SK-N-SH treated with all-trans-retinoic acid at 6 μM for 48 hours (cell line): ENCODE results near the gene PAX3.

Experiments
- ARNTL ChIP-seq: fragments of 450-650 bp; formaldehyde crosslinking; IDR thresholded peaks from 2 replicates; pipeline ENCODE4 v1.5.0; 2020; ENCODE audit warnings: low read depth, mild to moderate bottlenecking, moderate library complexity, borderline replicate concordance
- ESRRG ChIP-seq: fragments of 250-450 bp; sonication (Bioruptor Pico); IDR thresholded peaks from 2 replicates; pipeline ENCODE4 v1.6.1; 2021; ENCODE audit warnings: mild to moderate bottlenecking
- PPARA ChIP-seq: fragments of 250-450 bp; sonication (Bioruptor Pico); IDR thresholded peaks from 2 replicates; pipeline ENCODE4 v1.5.0; 2020; ENCODE audit warnings: mild to moderate bottlenecking, borderline replicate concordance
- ZFP3 ChIP-seq: fragments of 250-450 bp; sonication (Bioruptor Pico); IDR thresholded peaks from 2 replicates; pipeline ENCODE4 v1.5.0; 2020; ENCODE audit warnings: mild to moderate bottlenecking, moderate library complexity
- ZFP30 ChIP-seq: fragments of 450-650 bp; formaldehyde crosslinking; IDR thresholded peaks from 2 replicates; pipeline ENCODE4 v1.5.0; 2022; ENCODE audit warnings: mild to moderate bottlenecking, moderate library complexity
- TF ChIP-seq, protein P1 (sequence below): fragments of 250-450 bp; sonication (Bioruptor Pico); IDR thresholded peaks from 2 replicates; pipeline ENCODE4 v1.8.0; 2020; ENCODE audit warnings: mild to moderate bottlenecking, moderate library complexity, borderline replicate concordance

DNA sequence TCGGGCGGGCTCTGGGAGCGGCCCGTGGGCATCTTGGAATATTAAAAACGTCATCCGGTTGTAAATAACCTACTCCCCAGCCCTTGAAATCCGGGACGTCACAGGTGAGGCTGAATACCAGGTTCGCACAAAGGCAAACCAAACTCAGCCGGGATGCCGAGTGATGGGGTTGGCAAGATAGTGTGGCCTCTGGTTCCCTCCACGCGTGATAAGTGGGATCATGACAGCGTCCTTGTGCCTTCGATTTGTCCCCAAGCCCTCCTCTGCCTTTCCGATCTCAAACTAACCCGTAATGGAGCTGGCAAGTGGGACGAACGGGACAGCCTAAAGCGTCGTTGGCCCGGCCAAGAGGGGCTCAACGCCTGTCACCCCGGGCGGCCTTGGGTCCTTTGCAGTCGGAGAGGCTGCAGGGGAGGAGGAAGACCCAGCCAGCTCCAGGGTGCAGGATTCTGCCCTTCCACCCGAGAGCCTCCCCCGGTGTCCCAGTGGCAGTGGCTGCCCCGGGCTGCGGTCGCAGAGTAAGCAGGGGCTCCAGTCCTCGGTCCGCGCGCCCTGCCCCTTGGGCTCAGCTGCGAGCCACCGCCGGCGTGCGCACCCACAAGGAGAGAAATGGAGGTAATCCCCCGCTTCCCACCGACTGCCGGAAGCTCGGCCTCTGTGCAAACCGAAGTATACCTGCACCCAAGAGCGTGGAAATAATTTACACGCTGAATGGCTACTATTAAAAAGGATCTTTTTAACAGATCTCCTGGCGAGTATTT lies 13.4 kb upstream of the PAX3 start:
- TF ChIP-seq ZFP3 (CRISPR knock-in tag) (no peak), ESRRG (no peak), ARNTL (CRISPR knock-in tag) (no peak), ZFP30 (no peak), PPARA (no peak)
- TF ChIP-seq, protein P1, sequence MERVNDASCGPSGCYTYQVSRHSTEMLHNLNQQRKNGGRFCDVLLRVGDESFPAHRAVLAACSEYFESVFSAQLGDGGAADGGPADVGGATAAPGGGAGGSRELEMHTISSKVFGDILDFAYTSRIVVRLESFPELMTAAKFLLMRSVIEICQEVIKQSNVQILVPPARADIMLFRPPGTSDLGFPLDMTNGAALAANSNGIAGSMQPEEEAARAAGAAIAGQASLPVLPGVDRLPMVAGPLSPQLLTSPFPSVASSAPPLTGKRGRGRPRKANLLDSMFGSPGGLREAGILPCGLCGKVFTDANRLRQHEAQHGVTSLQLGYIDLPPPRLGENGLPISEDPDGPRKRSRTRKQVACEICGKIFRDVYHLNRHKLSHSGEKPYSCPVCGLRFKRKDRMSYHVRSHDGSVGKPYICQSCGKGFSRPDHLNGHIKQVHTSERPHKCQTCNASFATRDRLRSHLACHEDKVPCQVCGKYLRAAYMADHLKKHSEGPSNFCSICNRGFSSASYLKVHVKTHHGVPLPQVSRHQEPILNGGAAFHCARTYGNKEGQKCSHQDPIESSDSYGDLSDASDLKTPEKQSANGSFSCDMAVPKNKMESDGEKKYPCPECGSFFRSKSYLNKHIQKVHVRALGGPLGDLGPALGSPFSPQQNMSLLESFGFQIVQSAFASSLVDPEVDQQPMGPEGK (CRISPR knock-in tag): no peak
